Measurements from ENCODE around the gene BET1L. TPM values are rescaled to one million over a fixed set of nuclear protein-coding genes. Genes with fewer than 3 reads are reported as not detected.
"Not testable (repeated sequence)": the region's sequence is repeated elsewhere in the genome, so short reads cannot be mapped to it uniquely, and the experiment has no call there.

BET1L gene
- total RNA-seq, 3 donors from 2014 or later (not counting 1 experiment from before 2014, with no cell fraction given) = 32.4 to 44.1 (median 35.8) TPM

- Histone ChIP-seq H3K4me3 (ENCODE audit: low read length) (no peak overlapping the region), H3K9me3 (ENCODE audit: control insufficient read depth, insufficient read depth, low read length) (no peaks in the 10 kb centered on the region), H3K27me3 (ENCODE audit: control insufficient read depth, insufficient read depth, low read length) (no peaks in the 10 kb centered on the region), H3K36me3 (ENCODE audit: control insufficient read depth, insufficient read depth, low read length) (peaks cover 7% of the 10 kb centered on the region), H3K27ac (ENCODE audit: low read length) (no peak overlapping the region), H3K4me1 (ENCODE audit: control insufficient read depth, insufficient read depth, low read length) (no peaks in the 10 kb centered on the region)
- no peak overlapping the region for H3K4me3 Mint-ChIP-seq
- intact Hi-C loops (cut with micrococcal nuclease) = no loop called here
- no peaks in the 10 kb centered on the region for H3K9me3 Mint-ChIP-seq
- TF ChIP-seq CTCF (IDR thresholded peaks at IDR 0.05) = no peak
- H3K4me1 Mint-ChIP-seq = peaks cover 7 to 9% of the 10 kb centered on the region in 2 donors
- no peaks in the 10 kb centered on the region for H3K27me3 Mint-ChIP-seq (ENCODE audit: low read depth in 2 of 2)
- H3K36me3 Mint-ChIP-seq = peaks cover 7% of the 10 kb centered on the region
- no peak overlapping the region for H3K27ac Mint-ChIP-seq
- no peak for ATAC-seq
- no peak for DNase-seq
- 95% methylated on average over 7 of the region's 7 CpGs for WGBS (ENCODE audit: insufficient coverage)
Observed at GRCh38 chr11:221539-221938, 14.3 kb upstream of the BET1L start.

- H3K4me1 Mint-ChIP-seq; H3K9me3 Mint-ChIP-seq; H3K27me3 Mint-ChIP-seq (ENCODE audit: low read depth in 2 of 2); H3K27ac Mint-ChIP-seq; H3K4me3 ChIP-seq (ENCODE audit: low read length); H3K4me1 ChIP-seq (ENCODE audit: control insufficient read depth, insufficient read depth, low read length); H3K9me3 ChIP-seq (ENCODE audit: control insufficient read depth, insufficient read depth, low read length); H3K27me3 ChIP-seq (ENCODE audit: control insufficient read depth, insufficient read depth, low read length); ATAC-seq; intact Hi-C loops (cut with micrococcal nuclease); H3K36me3 Mint-ChIP-seq; H3K4me3 Mint-ChIP-seq; DNase-seq; H3K27ac ChIP-seq (ENCODE audit: low read length): not testable (repeated sequence)
- WGBS (ENCODE audit: insufficient coverage) = 100% methylated on average over 1 of the region's 3 CpGs
- H3K36me3 ChIP-seq (ENCODE audit: control insufficient read depth, insufficient read depth, low read length) = peaks cover 11% of the 10 kb centered on the region
Observed at GRCh38 chr11:220641-221215, 13.5 kb upstream of the BET1L start.

- peaks cover 7% of the 10 kb centered on the region for H3K36me3 Mint-ChIP-seq
- H3K27ac Mint-ChIP-seq = no peak overlapping the region
Observed at GRCh38 chr11:218815-219593, 11.8 kb upstream of the BET1L start.

More at GRCh38 chr11:218815-219593, 11.8 kb upstream of the BET1L start:
- Histone ChIP-seq H3K36me3 (ENCODE audit: control insufficient read depth, insufficient read depth, low read length) (peaks cover 26% of the 10 kb centered on the region), H3K27ac (ENCODE audit: low read length) (no peak overlapping the region), H3K9me3 (ENCODE audit: control insufficient read depth, insufficient read depth, low read length) (no peaks in the 10 kb centered on the region), H3K4me1 (ENCODE audit: control insufficient read depth, insufficient read depth, low read length) (no peaks in the 10 kb centered on the region), H3K4me3 (ENCODE audit: low read length) (no peak overlapping the region), H3K27me3 (ENCODE audit: control insufficient read depth, insufficient read depth, low read length) (no peaks in the 10 kb centered on the region)
- 92% methylated on average over 29 of the region's 29 CpGs for WGBS (ENCODE audit: insufficient coverage)
- H3K4me1 Mint-ChIP-seq = peaks cover 7 to 9% of the 10 kb centered on the region in 2 donors
- no peaks in the 10 kb centered on the region for H3K27me3 Mint-ChIP-seq (ENCODE audit: low read depth in 2 of 2)
- no peak overlapping the region for H3K4me3 Mint-ChIP-seq
- intact Hi-C loops (cut with micrococcal nuclease) = no loop called here
- no peak for DNase-seq
- H3K9me3 Mint-ChIP-seq = no peaks in the 10 kb centered on the region
- ATAC-seq = no peak
- TF ChIP-seq CTCF (IDR thresholded peaks at IDR 0.05) = no peak
